CMK (cell line): ENCODE data around the gene WNT7A.

Experiments used
- DNase-seq: peaks from one replicate; pipeline ENCODE4 v3.0.0-alpha.2; 2010; ENCODE audit warnings: low read depth

Gene WNT7A

DNA sequence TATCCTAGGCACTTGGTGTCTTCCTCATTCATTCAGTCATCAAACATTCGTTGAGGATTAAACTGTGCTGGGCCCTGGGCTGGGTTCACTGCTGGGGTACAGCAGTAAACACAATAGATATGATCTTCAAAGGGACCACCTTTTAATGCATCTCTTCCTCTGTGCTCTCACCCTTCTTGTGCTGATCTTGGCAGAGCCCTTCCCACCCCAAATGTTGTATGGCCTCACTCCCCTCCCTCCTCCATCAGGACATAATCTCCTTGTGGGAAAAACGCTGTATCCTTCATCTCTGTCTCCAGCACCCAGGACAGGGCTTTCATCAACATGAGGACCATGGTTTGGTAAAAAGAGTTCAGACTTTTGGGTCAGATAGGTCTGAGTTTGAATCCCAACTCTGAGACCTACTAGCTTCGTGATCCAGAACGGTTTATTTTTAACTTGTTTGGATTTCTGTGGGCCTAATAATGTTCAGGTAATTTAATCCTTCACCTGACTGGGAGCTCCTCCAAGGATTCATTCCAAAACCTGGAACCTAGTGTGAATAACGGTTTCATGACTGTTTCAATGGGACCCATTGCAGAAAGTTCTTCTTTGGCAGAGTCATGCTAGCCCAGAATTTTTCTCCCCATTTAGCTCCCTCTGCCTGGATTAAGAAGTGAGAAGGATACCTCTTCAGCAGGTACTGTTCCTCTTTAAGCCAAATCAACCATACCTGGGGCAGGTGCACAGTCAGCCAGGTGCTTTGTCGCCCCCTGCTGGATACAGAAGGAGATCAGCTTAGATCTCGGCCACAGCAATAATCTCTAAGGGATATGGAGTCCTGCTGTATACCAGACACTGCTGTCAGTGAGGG lies 5.2 kb upstream of the WNT7A start:
- no peak for DNase-seq

GRCh38 chr3:13883681-13884080 lies 3.8 kb upstream of the WNT7A start:
- no peak for DNase-seq

GRCh38 chr3:13882876-13883275 lies 3.0 kb upstream of the WNT7A start:
- no peak for DNase-seq

- DNase-seq: no peak
Measured at GRCh38 chr3:13881536-13882410, 1.9 kb upstream of the WNT7A start.

- DNase-seq: no peak
Measured at GRCh38 chr3:13880811-13881156, 913 bp upstream of the WNT7A start.

DNA sequence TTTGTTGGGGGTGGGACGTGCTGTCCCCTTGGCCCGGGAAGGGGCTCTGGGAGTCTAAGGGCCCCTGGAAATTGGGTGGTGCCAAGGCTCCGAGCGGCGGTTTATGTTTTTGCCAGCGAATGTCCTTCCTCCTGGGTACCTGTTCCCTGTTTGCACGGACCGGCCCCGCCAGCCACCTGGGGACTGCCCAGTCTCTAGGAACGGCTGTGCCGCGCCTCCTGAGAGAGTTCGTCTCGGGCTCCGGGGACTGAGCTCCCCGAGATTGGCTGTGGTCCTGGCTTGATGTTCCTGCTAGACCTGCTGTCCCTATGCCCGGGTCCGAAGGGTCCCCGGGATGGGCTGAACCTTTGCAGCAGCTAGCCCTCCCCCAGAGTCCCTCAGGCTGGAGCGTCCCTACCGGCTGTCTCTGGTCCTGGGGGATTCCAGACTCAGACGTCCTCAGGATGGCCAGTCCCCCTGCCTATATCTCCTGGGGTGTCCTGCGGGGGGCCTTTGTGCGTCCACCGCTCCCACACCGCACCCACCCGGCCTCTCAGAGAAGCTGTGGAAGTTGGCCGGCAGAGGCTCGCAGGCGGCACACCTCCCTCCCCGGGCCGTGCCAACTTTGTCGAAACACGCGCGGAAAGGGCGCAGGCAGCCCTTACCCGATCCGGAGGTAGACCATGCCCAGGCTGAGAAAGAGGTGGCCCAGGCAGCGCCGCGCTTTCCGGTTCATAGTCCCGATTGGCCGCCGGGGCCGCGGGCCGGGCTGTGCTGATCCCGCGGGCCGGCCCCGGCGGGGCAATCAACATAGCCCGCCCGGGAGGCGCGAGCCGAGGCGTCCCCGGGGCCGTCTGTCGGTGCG lies 547 bp downstream of the WNT7A start:
- DNase-seq: no peak

DNA sequence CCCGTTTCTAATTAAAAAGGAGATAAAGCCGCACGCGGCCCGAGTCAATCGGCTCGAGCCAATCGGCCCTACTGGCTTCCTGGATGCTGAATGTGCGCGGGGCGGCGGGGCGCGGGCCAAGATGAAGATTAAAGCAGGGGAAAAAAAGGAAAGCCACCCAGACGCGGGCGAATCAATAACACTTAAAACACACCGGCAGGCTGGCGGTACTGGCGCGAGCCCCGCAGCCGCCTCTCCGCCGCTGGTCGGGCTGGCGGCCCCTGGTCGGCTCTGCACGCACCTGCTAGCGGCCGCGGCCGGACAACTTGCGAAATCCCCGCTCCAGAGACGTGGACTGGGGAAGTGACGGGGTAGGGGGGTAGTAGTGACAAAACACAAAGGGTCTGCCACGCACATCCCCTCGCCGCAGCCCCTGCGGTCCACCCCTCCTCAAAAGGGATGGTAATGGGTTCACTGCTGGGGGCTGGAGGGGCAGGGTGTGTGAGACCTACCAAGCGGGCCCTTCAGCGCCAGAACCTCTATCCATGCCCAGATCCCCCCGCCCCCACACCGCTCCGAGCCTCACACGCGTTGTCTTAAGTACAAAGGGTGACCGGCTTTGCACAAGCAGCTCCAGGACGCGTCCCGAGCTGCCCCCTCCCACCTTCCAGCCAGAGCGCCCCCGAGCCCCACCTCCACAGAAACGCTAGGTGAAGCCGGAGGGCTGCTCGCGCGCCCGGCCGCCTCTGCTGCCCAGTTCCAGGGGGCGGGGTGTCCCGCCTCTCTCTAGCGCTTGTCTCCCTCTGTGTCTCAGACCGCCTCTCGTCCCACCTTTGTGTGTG lies 1.4 kb downstream of the WNT7A start:
- DNase-seq: no peak

- DNase-seq: no peak
Measured at GRCh38 chr3:13877911-13878280, 2.0 kb downstream of the WNT7A start.

DNA sequence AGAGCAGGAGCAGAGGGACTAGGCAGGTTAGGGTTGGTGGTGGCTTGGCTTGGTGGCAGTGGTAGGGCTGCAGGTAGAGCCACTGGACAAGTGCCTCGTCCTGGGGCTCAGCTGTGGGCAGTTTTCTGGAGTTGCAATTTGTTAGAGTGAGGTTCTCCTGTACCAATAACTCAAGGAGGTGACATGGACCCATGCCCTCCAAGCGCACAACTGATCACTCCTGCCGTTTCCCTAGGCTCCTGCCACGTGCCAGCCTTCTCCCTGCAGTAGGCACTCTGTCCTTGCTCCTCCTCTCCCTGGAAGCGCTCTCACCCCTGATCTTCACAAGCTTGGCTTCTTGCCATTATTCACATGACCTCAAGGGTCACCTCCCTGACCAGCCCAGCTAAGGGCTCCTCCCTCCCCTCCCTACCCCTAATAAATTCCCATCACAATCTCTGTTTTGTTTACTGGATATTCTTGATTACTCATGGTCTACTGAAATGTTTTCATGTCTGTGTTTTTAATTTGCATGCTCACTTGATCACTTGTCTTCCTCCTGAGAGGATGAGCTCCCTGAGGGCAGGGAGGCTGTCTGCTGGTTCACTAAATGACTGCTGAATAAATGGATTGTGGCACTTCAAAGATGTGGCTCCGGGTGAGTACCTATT lies 3.3 kb downstream of the WNT7A start:
- DNase-seq: no peak

GRCh38 chr3:13874891-13875290 lies 5.0 kb downstream of the WNT7A start:
- no peak for DNase-seq

GRCh38 chr3:13873818-13874217 lies 6.1 kb downstream of the WNT7A start:
- DNase-seq: no peak

- DNase-seq: no peak
Measured at GRCh38 chr3:13872451-13872850, 7.4 kb downstream of the WNT7A start.

GRCh38 chr3:13871791-13872190 lies 8.1 kb downstream of the WNT7A start:
- DNase-seq: no peak

DNA sequence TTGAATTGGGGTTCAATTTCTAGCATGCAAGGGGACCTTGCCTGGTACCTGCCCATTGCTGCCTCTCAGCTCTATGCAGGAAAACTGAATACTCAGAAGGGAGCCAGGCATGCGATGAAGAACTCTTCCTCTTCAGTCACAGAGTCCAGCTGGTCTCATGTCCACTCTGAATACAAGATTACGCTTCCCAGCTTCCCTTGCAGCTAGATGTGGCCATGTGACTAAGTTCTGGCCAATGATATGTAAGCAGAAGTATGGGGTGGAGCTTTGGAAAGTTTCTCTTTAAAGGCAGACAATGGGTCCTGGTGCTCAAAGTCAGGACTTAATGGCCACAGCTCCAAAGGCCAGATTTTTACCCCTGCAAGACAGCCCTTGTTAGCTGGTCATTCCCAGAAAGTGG lies 9.0 kb downstream of the WNT7A start:
- DNase-seq: no peak

DNA sequence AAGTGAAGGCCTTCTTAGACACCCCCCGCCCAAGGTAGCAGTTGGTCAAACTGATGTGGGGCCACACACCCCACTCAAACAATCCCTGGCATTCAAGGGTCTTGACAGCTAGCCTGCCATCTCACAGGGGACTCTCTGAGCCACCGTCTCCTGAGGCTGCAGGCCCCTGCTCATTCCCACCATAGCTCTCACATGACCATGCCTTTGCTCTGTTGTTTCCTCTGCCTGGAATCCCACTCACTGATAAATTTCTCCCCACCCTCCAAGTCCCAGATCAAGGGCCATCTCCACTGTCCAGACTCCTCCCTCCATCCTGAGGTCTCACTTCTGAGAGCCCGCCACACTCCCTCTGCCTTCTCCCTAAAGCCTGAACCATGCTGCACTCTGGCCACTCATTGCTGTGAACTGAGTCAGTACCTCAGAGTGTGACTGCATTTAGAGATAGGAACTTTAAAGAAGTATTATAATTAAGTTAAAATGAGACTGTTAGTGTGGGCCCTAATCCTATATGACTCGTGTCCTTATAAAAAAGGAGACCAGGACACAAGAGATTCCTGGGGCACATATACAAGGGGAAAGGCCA lies 10.0 kb downstream of the WNT7A start:
- no peak for DNase-seq

GRCh38 chr3:13868844-13869724 lies 10.8 kb downstream of the WNT7A start:
- no peak for DNase-seq

GRCh38 chr3:13867732-13868131 lies 12.1 kb downstream of the WNT7A start:
- no peak for DNase-seq

DNA sequence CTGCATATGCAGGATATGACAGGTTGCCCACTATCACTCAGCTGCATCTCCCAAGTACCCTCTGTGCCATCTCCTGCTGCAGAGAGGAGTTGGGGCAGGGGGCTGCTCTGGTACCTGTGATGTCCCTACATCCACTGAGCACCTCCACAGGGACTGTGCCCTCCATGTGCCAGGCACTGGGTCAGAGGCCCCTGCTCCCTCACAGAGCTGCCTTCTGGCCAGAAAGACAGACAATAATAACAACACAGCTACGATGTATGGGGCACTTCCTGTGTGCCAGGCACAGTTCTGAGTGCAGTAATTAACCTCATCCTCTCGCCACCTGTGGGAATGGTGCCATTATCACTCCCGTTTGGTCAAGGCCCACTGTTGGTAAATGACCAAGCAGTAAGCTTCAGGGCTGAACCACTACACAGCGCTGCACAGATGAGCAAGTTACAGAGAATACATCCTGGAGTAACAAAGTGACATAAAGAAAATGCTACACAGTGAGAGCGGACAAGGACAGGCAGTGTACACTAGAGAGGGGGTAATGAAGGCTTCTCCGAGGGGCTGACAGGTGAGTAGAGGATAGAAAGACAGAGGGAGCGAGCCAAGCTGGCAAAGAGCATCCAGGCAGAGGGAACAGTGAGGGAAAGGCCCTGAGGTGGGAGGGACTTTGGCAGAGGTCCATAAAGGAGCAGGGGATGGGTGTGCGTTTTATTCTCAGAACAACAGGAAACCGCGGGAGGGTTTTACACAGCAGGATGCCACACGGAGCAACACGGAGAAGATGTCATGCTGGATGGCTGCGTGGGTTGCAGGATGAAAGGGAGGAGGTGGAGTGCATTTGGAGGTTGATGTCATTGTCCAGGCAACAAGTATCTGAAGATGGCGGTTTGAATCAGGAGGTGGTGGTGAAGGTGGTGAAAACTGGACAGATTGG lies 13.6 kb downstream of the WNT7A start:
- DNase-seq: no peak

- DNase-seq: no peak
Measured at GRCh38 chr3:13865581-13865980, 14.3 kb downstream of the WNT7A start.
